WERI-Rb-1 (cell line): Measurements from ENCODE around the gene KCNF1.

Source experiments
- DNase-seq: peaks from one replicate; pipeline ENCODE4 v3.0.0-alpha.2; 2020
- H3K27ac ChIP-seq: fragments of 250-450 bp; sonication (Bioruptor Pico); 2 replicates; pipeline ENCODE4 v1.5.1; 2020; ENCODE audit warnings: mild to moderate bottlenecking, moderate library complexity
- H3K27me3 ChIP-seq: fragments of 250-450 bp; sonication (Bioruptor Pico); 2 replicates; pipeline ENCODE4 v1.5.1; 2021; ENCODE audit warnings: mild to moderate bottlenecking, low read depth, moderate library complexity; ENCODE audit not compliant: insufficient read depth, severe bottlenecking
- H3K36me3 ChIP-seq: fragments of 250-450 bp; sonication (Bioruptor Pico); 2 replicates; pipeline ENCODE4 v1.5.1; 2020; ENCODE audit warnings: mild to moderate bottlenecking, moderate library complexity
- H3K4me3 ChIP-seq: 2 replicates; pipeline ENCODE4 v1.5.1; 2011; ENCODE audit warnings: low read depth, mild to moderate bottlenecking, control low read depth, low read length
- H3K9me3 ChIP-seq: fragments of 250-450 bp; sonication (Bioruptor Pico); 2 replicates; pipeline ENCODE4 v1.5.1; 2021; ENCODE audit warnings: mild to moderate bottlenecking, moderate library complexity; ENCODE audit not compliant: severe bottlenecking
- CTCF ChIP-seq: IDR thresholded peaks from 2 replicates; pipeline ENCODE4 v1.5.1; 2011; ENCODE audit warnings: low read depth, mild to moderate bottlenecking, control low read depth, inconsistent platforms, low read length

KCNF1 gene

GRCh38 chr2:10924441-10924840, 12.7 kb downstream of the KCNF1 start:
- DNase-seq = no peak
- no peaks in the 10 kb centered on the region for H3K9me3 ChIP-seq
- H3K27ac ChIP-seq = no peak overlapping the region
- H3K36me3 ChIP-seq = no peaks in the 10 kb centered on the region
- H3K4me3 ChIP-seq = no peak overlapping the region
- no peak for TF ChIP-seq CTCF
- no peaks in the 10 kb centered on the region for H3K27me3 ChIP-seq

GRCh38 chr2:10924859-10925258, 13.1 kb downstream of the KCNF1 start:
- no peak for TF ChIP-seq CTCF
- DNase-seq = no peak
- Histone ChIP-seq H3K4me3 (no peak overlapping the region), H3K27ac (no peak overlapping the region), H3K27me3 (no peaks in the 10 kb centered on the region), H3K9me3 (no peaks in the 10 kb centered on the region), H3K36me3 (no peaks in the 10 kb centered on the region)

GRCh38 chr2:10926191-10926820, 14.6 kb downstream of the KCNF1 start:
- no peaks in the 10 kb centered on the region for H3K9me3 ChIP-seq
- H3K27me3 ChIP-seq = no peaks in the 10 kb centered on the region
- no peak overlapping the region for H3K4me3 ChIP-seq
- no peak for DNase-seq
- H3K36me3 ChIP-seq = no peaks in the 10 kb centered on the region
- TF ChIP-seq CTCF = no peak
- no peak overlapping the region for H3K27ac ChIP-seq

- no peaks in the 10 kb centered on the region for H3K9me3 ChIP-seq
- TF ChIP-seq CTCF = 0 out of 2 replicates have a peak, but pooled peaks have one; percentile 20
- no peaks in the 10 kb centered on the region for H3K27me3 ChIP-seq
- H3K4me3 ChIP-seq = no peak overlapping the region
- DNase-seq = no peak
- H3K36me3 ChIP-seq = no peaks in the 10 kb centered on the region
- H3K27ac ChIP-seq = no peak overlapping the region
These were observed 19.2 kb downstream of the KCNF1 start for GRCh38 chr2:10930721-10931516.

GRCh38 chr2:10931710-10932255, 20.0 kb downstream of the KCNF1 start:
- no peak overlapping the region for H3K27ac ChIP-seq
- TF ChIP-seq CTCF = no peak
- H3K9me3 ChIP-seq = no peaks in the 10 kb centered on the region
- H3K36me3 ChIP-seq = no peaks in the 10 kb centered on the region
- H3K27me3 ChIP-seq = no peaks in the 10 kb centered on the region
- H3K4me3 ChIP-seq = no peak overlapping the region
- DNase-seq = no peak
